Kasumi-1 (cell line): ENCODE measurements around the gene LIFR.
"Not testable (repeated sequence)": the region's sequence is repeated elsewhere in the genome, so short reads cannot be mapped to it uniquely, and the experiment has no call there.

Source experiments
- DNase-seq, 2 experiments: peaks; one replicate each; lab custom pipeline; 2025; lab: John Stamatoyannopoulos, UW

Gene LIFR

GRCh38 chr5:38556599-38557307 is at the start of gene LIFR:
LIFR (minus strand) TSS chr5:38556646; CDS start chr5:38530647, 25,999 bp downstream.
- DNase-seq = peak; percentile 47 to 51

DNA sequence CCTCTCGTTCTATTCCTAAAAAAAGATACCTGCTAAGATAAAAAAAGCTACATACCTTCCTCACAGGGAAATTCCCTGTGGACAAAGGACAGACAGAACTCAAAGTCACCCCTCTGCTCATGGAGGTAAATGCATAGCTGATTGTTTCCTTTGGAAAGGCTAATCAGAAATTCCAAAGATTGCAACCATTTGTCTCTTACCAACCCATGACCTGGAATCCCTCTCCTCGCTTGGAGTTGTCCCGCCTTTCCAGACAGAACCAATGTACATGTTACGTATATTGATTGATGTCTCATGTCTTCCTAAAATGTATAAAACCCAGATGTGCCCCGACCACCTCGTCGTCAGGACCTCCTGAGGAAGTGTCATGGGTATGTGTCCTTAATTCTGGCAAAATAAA is 49.2 kb upstream of the LIFR start:
- no peak for DNase-seq

GRCh38 chr5:38603691-38604090 is 47.2 kb upstream of the LIFR start:
- no peak for DNase-seq

DNA sequence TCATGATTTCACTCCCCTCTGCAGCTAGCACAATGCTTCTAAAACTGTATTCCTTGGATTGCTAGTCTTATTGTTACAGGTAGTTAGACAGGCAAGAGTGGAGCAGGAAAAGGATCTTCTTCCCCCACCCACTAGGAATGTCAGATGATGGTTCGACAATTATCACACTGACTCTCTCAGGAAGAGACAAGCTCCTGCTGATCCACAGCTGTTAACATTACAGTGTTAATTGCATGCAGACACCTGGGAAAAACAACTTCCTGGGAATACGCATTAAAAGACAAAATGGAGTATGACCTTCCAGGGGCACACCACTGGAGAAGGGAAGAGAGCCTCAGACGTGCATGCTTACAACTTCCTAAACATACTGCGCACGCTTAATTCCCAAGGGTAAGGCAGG is 46.2 kb upstream of the LIFR start:
- no peak for DNase-seq

DNA sequence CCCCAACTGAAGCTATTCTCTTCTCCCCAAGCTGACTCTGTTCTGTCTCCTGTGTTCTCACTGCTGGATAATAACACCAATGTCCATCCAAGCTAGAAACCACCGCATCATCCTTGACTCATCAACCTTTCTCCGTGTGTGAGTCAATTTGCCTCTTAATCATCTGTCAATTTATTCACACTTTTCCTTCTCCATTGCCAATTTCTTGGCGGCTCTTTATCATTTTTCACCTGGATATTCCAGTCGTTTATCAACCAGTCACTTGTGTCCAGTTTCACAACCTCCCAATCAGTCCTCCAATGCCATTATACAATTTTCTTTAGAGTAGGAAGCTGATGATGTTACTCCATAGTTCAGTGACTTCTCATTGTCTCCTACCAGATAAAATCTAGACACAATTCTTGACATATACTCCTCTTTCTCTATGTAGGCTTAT is 45.4 kb upstream of the LIFR start:
- DNase-seq = no peak

- peak in 1 of 2 experiments; percentile 13 for DNase-seq
Measured at GRCh38 chr5:38601133-38601862, 44.9 kb upstream of the LIFR start.

DNA sequence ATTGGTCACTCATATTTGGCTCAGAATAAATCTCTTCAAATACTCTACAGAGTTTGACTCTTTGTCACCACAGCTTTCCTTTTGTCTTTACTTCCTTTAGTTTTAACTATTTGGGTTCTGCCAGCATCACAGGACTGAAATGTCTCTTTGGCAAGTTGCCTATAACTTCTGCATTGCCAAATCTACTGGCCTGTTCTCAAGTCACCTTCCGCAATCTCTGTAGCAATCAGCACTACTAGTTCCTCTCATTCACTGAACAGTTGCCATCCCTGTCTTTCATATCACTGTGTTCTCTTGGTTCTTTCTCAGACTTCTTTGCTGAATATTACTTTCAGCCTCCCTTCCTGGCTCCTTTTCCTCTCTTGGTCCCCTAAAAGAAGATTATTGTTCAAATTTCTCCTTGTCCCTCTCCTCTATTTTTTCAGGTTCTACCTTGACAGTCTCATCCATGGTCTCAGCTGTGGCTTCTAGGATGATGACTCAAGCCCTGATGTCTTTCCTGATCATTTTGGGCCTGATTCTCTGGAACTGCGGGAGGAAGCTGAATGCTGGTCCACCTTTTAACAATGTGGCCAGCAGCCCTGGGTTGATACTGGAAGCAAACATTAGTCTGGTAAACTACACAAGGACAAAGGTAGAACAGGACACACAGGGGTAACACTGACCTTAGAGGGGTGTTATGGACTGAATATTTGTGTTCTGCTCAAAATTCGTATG is 44.0 kb upstream of the LIFR start:
- DNase-seq = no peak

DNA sequence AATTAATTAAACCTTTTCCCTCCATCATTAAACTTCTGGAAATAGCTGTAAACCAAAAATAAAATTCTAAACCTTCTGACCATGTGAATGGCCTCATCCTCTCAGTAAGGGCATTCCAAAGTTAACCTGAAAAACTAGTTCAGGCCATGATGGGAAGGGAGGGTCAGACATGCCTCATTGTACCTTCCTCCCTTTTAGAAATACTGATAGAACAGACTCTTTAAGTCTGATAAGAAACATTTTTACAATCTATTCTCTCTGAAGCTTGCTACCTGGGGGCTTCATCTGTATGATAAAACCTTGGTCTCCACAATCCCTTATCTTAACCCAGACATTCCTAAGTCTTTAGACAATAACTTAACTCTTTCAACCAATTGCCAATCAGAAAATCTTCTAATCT is 43.3 kb upstream of the LIFR start:
- not testable (repeated sequence) for DNase-seq

GRCh38 chr5:38598994-38599617 is 42.7 kb upstream of the LIFR start:
- DNase-seq = no peak

DNA sequence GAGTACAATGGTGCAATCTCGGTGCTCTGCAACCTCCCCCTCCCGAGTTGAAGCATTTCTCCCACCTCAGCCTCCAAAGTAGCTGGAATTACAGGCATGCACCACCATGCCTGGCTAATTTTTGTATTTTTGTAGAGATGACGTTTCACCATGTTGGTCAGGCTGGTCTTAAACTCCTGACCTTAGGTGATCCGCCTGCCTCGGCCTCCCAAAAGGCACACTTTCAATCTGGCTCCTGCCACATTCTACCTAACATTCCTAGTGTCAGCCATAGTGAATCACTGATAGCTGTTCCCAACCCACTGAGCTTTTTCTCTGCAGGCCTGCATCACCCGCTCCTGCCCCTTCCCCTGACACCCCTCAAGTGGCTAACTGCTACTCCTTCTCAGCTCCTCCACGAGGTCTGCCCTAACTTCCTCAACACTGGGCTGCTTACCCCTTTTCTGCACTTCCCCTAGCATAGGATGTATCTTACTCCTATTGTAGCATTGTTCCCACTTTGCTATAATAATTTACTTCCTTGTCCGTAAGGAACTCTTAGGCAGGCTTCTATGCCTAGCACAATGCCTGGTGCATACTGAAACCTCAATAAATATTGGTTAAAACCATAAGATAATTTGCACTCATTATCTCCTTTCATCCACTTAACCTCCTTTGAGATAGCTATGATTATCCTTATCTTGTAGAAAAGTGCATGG is 42.0 kb upstream of the LIFR start:
- DNase-seq = no peak

GRCh38 chr5:38596981-38597380 is 40.5 kb upstream of the LIFR start:
- no peak for DNase-seq

GRCh38 chr5:38595132-38595745 is 38.8 kb upstream of the LIFR start:
- no peak for DNase-seq

GRCh38 chr5:38593959-38594358 is 37.5 kb upstream of the LIFR start:
- no peak for DNase-seq

DNA sequence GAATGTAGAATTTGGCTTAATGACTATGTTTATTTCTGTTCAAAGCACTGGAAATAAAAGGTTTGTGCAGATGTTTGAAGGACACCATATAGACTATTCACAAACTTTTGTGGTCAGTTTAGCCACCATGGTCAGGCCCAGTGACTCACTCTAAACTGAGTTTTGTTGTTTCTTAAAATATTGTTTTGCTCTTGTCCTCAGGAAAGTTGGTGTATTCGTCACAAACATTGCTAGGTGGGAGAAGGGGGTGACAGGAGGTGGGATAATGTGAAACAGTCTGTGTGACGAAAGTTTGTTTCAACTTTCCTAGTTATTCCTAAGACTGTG is 35.0 kb upstream of the LIFR start:
- no peak for DNase-seq

DNA sequence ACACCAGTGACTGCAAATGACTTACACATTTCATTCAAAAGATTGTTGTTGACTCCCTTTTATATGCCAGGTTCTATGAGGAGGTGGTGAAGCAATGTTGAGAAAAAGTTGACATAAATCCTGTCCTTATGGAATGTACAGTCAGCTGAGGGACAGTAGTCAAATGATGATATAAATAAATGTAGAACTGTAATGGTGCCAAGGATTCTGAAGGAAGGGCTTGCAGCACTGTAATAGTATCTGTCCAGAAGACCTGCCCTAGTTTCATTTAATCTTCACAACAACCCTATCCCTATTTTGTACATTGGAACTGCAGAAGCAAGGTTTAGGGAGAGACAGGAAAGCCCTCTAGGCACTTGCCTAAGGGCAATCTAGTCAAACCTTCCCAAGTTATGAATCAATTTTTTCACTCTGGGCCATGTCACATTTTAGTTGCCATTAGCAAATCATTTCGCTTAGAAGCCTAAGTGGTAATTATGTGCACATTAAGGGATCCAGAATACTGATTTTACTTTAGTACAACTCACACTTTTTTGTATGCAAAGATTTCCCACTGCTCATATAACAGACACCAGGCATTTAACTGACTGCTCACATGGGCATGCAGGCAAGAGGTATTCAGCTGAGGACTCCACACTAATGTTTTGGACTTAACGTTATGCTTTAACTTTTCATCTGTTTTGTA is 34.5 kb upstream of the LIFR start:
- DNase-seq = no peak

- no peak for DNase-seq
Measured at GRCh38 chr5:38589629-38590028, 33.2 kb upstream of the LIFR start.

- DNase-seq = peak; percentile 57 to 62
Measured at GRCh38 chr5:38585816-38586215, 29.4 kb upstream of the LIFR start.

- no peak for DNase-seq
Measured at GRCh38 chr5:38583500-38583899, 27.1 kb upstream of the LIFR start.

DNA sequence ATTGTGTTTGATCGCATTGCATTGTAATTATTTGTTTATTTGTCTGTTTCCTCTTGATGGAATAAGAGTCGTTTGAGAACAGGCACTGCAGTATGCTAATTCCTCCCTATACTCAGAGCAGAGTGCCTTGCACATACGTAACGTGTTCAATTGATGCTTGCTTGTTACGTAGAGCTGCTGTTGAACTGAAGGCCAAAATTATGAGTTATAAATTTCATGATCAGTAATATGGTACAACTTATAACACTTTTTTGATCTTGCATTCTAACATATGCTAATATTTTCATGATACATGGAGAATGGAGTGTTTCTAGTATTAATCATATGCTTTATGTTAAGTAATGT is 26.5 kb upstream of the LIFR start:
- no peak for DNase-seq

DNA sequence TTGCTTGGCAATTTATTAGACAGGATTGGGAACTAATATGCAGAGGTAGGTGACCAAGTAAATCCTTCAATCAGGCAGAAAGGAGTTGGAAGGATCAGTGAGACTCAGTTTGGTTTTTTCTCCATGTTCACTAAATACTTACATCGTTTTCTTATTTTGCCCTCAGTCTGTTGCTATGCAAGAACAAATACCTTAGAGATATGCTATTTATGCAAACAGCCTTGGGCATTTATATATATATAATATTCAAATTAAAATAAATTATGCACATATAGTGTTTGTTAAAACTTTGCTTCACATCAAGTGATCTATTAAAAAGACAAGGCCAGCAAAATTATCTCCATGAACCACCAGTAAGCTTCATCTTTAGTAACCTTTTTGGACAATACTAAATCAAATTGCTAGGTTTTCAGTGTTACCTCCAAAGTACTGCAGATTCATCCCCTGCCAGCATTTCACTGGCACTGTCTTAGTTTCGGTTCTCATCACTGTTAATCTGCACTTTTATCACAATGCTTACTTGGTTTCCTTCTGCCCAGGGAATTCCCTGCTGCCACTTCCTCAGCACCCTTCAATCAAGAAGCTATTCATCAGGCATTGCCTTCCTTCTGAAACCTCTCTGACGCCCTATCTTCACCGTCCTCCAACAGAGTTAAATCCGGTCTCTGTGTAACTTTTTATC is 26.0 kb upstream of the LIFR start:
- no peak for DNase-seq
